HCT116 (cell line): ENCODE results near the gene GMPR2. TPM values are rescaled to one million over a fixed set of nuclear protein-coding genes. Genes with fewer than 3 reads are reported as not detected.

Source experiments
- ATAC-seq: fragments of 200-7000 bp; cut with Tn5 transposase; 2 replicates; pipeline ENCODE4 v1.9.1; 2020; ENCODE audit warnings: mild to moderate bottlenecking, moderate library complexity
- BruUV-seq: library from RNA; stranded (reverse); fragments of 400-500 nt; replicated peaks from 2 replicates; lab custom pipeline; 2021; lab: Mats Ljungman, UMichigan
- CTCF ChIA-PET: fragments of 300-600 bp; sonication (Branson Sonifier 250); formaldehyde crosslinking; loops from one replicate; lab custom pipeline; 2021; ENCODE audit warnings: antibody characterized with exemption; lab: Charles Lee
- POLR2A ChIA-PET: fragments of 300-600, 350-600 bp; sonication (Branson Sonifier 250); formaldehyde crosslinking; loops from one replicate; lab custom pipeline; 2021; ENCODE audit warnings: antibody characterized with exemption; lab: Charles Lee
- RAD21 ChIA-PET, 2 experiments: fragments of 300-600 bp; sonication (Branson Sonifier 250); formaldehyde crosslinking; loops; one replicate each; lab custom pipeline; 2023; ENCODE audit warnings: low total read pairs in 2 of 2; ENCODE audit not compliant: uncharacterized antibody in 2 of 2, unreplicated experiment in 2 of 2, low non-redundant PET in 1 of 2; lab: Charles Lee
- DNase-seq: peaks from one replicate; pipeline ENCODE4 v3.0.0-alpha.2; 2010; ENCODE audit warnings: low read depth, low spot score
- H2AFZ ChIP-seq: fragments of 200-600 bp; shearing (Covaris generic), sonication (generic); 2 replicates; pipeline ENCODE4 v1.6.1; 2017; ENCODE audit warnings: low read depth, mixed run types, mixed read lengths, antibody characterized with exemption, low read length; ENCODE audit not compliant: poor library complexity, severe bottlenecking
- H3K27ac ChIP-seq: 2 replicates; pipeline ENCODE4 v1.5.1; 2012; ENCODE audit warnings: low read depth, low read length
- H3K27me3 ChIP-seq: fragments of 200-600 bp; sonication (generic); 2 replicates; pipeline ENCODE4 v1.6.1; 2016; ENCODE audit warnings: mixed run types, low read length, mixed read lengths; ENCODE audit not compliant: insufficient read depth
- H3K36me3 ChIP-seq, 2 experiments: fragments of 200-500 bp in 1 of 2; fragments of 200-600 bp in 1 of 2; sonication (Bioruptor generic) in 1 of 2; sonication (generic) in 1 of 2; 2 replicates each; pipeline versions ENCODE4 v1.5.1 to v1.6.1; 2014 to 2016; ENCODE audit warnings: low read length in 2 of 2, inconsistent platforms in 1 of 2, mixed read lengths in 1 of 2, mixed run types in 1 of 2; ENCODE audit not compliant: insufficient read depth in 2 of 2, control insufficient read depth in 1 of 2
- H3K4me1 ChIP-seq, 2 experiments: fragments of 200-600 bp in 1 of 2; sonication (generic) in 1 of 2; 2 replicates each; pipeline versions ENCODE4 v1.5.1 to v1.6.1; 2012 to 2017; ENCODE audit warnings: low read length in 2 of 2, inconsistent platforms in 1 of 2, mild to moderate bottlenecking in 1 of 2, mixed read lengths in 1 of 2, mixed run types in 1 of 2, moderate library complexity in 1 of 2; ENCODE audit not compliant: insufficient read depth in 2 of 2, control insufficient read depth in 1 of 2
- H3K4me2 ChIP-seq: fragments of 200-600 bp; sonication (generic); 2 replicates; pipeline ENCODE4 v1.6.1; 2017; ENCODE audit warnings: mixed run types, low read length, mixed read lengths
- H3K4me3 ChIP-seq, 2 experiments: fragments of 200-600 bp in 1 of 2; sonication (generic) in 1 of 2; replicated peaks in 1 of 2; 2 replicates each; pipeline ENCODE4 v1.5.1; 2011 to 2016; ENCODE audit warnings: low read length in 2 of 2, control low read depth in 1 of 2, low read depth in 1 of 2, mild to moderate bottlenecking in 1 of 2, mixed read lengths in 1 of 2, mixed run types in 1 of 2
- H3K79me2 ChIP-seq: fragments of 200-600 bp; sonication (generic); 2 replicates; pipeline ENCODE4 v1.6.1; 2017; ENCODE audit warnings: mild to moderate bottlenecking, mixed run types, low read length, moderate library complexity, mixed read lengths; ENCODE audit not compliant: insufficient read depth
- H3K9ac ChIP-seq: fragments of 200-600 bp; sonication (generic); 2 replicates; pipeline ENCODE4 v1.6.1; 2016; ENCODE audit warnings: low read length, mixed read lengths
- H3K9me2 ChIP-seq: fragments of 200-600 bp; sonication (generic), shearing (Covaris generic); 2 replicates; pipeline ENCODE4 v1.6.1; 2017; ENCODE audit warnings: mixed run types, mild to moderate bottlenecking, moderate library complexity; ENCODE audit not compliant: insufficient read depth
- H3K9me3 ChIP-seq, 2 experiments: fragments of 200-500 bp in 1 of 2; fragments of 200-600 bp in 1 of 2; sonication (Bioruptor generic) in 1 of 2; sonication (generic) in 1 of 2; 2 replicates each; pipeline ENCODE4 v1.6.1; 2014 to 2017; ENCODE audit warnings: low read length in 2 of 2, mixed read lengths in 2 of 2, inconsistent platforms in 1 of 2, low read depth in 1 of 2, mild to moderate bottlenecking in 1 of 2, mixed run types in 1 of 2, moderate library complexity in 1 of 2; ENCODE audit not compliant: control insufficient read depth in 1 of 2, insufficient read depth in 1 of 2
- H4K20me1 ChIP-seq: fragments of 200-600 bp; sonication (generic), shearing (Covaris generic); 2 replicates; pipeline ENCODE4 v1.6.1; 2017; ENCODE audit warnings: mixed run types, mild to moderate bottlenecking, moderate library complexity; ENCODE audit not compliant: insufficient read depth
- ATF3 ChIP-seq: IDR thresholded peaks from 2 replicates; pipeline ENCODE4 v1.6.1; 2012
- CEBPB ChIP-seq: IDR thresholded peaks from 2 replicates; pipeline ENCODE4 v1.6.1; 2012; ENCODE audit warnings: low read depth
- EGR1 ChIP-seq: IDR thresholded peaks from 2 replicates; pipeline ENCODE4 v1.6.1; 2012; ENCODE audit warnings: low read depth
- ELF1 ChIP-seq: IDR thresholded peaks from 2 replicates; pipeline ENCODE4 v1.6.1; 2012; ENCODE audit warnings: low read depth, borderline replicate concordance
- EZH2 ChIP-seq: fragments of 200-600 bp; sonication (generic); IDR thresholded peaks from 2 replicates; pipeline ENCODE4 v1.6.1; 2017; ENCODE audit warnings: antibody characterized with exemption, mixed run types
- EZH2phosphoT487 ChIP-seq: fragments of 200-600 bp; IDR thresholded peaks from 2 replicates; pipeline ENCODE4 v1.6.1; 2018; ENCODE audit warnings: antibody characterized with exemption, borderline replicate concordance
- FOSL1 ChIP-seq: IDR thresholded peaks from 2 replicates; pipeline ENCODE4 v1.6.1; 2012; ENCODE audit warnings: low read depth
- JUND ChIP-seq: IDR thresholded peaks from 2 replicates; pipeline ENCODE4 v1.6.1; 2012
- MAX ChIP-seq: IDR thresholded peaks from 2 replicates; pipeline ENCODE4 v1.6.1; 2012
- POLR2A ChIP-seq: IDR thresholded peaks from 2 replicates; pipeline ENCODE4 v1.7.0; 2011; ENCODE audit warnings: borderline replicate concordance; ENCODE audit not compliant: insufficient read depth, insufficient read length; ENCODE audit errors: extremely low read depth
- POLR2AphosphoS5 ChIP-seq: IDR thresholded peaks from 2 replicates; pipeline ENCODE4 v1.6.1; 2011; ENCODE audit warnings: mild to moderate bottlenecking, low read depth, low read length, moderate library complexity
- REST ChIP-seq: IDR thresholded peaks from 2 replicates; pipeline ENCODE4 v1.6.1; 2012; ENCODE audit warnings: low read depth
- SP1 ChIP-seq: IDR thresholded peaks from 2 replicates; pipeline ENCODE4 v1.6.1; 2012; ENCODE audit warnings: low read depth
- TCF7L2 ChIP-seq: IDR thresholded peaks from 2 replicates; pipeline ENCODE4 v1.7.0; 2011; ENCODE audit warnings: borderline replicate concordance, inconsistent platforms; ENCODE audit not compliant: insufficient read depth, insufficient read length; ENCODE audit errors: extremely low read depth
- ZNF274 ChIP-seq: fragments of 200-500 bp; sonication (Bioruptor generic); IDR thresholded peaks from 2 replicates; pipeline ENCODE4 v1.6.1; 2014; ENCODE audit warnings: mild to moderate bottlenecking, low read depth, low read length, inconsistent platforms
- intact Hi-C: fragments of 100-400 bp; cut with micrococcal nuclease; formaldehyde crosslinking; loops from 2 replicates; pipeline ENCODE4 v1.10.0; 2022
- total RNA-seq: library from RNA; stranded (reverse); gene quantifications from one replicate; pipeline ENCODE4 v1.2.1, GENCODE V29; 2021; ENCODE audit not compliant: unreplicated experiment

The GMPR2 gene
- total RNA-seq, 1 experiment from 2014 or later = 66.9 TPM

GRCh38 chr14:24206260-24207103 is 26.2 kb upstream of the GMPR2 start:
- peaks cover 3 to 7% of the 10 kb centered on the region in 2 experiments; a peak in 1 of 4 replicates for H3K9me3 ChIP-seq
- intact Hi-C loops = no loop called here
- TF ChIP-seq TCF7L2 (no peak), ZNF274 (no peak), POLR2A (no peak), MAX (no peak)
- H3K4me2 ChIP-seq = no peak overlapping the region
- DNase-seq (no peak), ATAC-seq (no peak)
- RAD21 ChIA-PET = no interaction called here
- H3K4me3 ChIP-seq = no peak overlapping the region
- no peaks in the 10 kb centered on the region for H3K4me1 ChIP-seq
- CTCF ChIA-PET = no interaction called here
- H3K27me3 ChIP-seq = no peaks in the 10 kb centered on the region
- BruUV-seq = no TSS peak
- no peak overlapping the region for H2AFZ ChIP-seq
- H3K9me2 ChIP-seq = no peaks in the 10 kb centered on the region
- POLR2A ChIA-PET = interaction anchor here (1.9 kb wide), 1 partner anchor 11 kb away, joined by 4 read pairs; the partner anchor contains the start of gene TM9SF1
- peaks cover 4% of the 10 kb centered on the region; the same call in 1 of the 2 replicates for H3K79me2 ChIP-seq
- H4K20me1 ChIP-seq = no peaks in the 10 kb centered on the region
- H3K9ac ChIP-seq = no peak overlapping the region
- H3K27ac ChIP-seq = no peak overlapping the region
- H3K36me3 ChIP-seq = peaks cover 20 to 37% of the 10 kb centered on the region in 2 experiments

GRCh38 chr14:24207104-24207551 is 25.6 kb upstream of the GMPR2 start:
- BruUV-seq = no TSS peak
- RAD21 ChIA-PET = no interaction called here

More at GRCh38 chr14:24207104-24207551, 25.6 kb upstream of the GMPR2 start:
- intact Hi-C loops = no loop called here
- POLR2A ChIA-PET = interaction anchor here (1.9 kb wide), 1 partner anchor 12 kb away, joined by 4 read pairs; the partner anchor contains the start of gene TM9SF1
- H3K4me3 ChIP-seq = no peak overlapping the region
- H4K20me1 ChIP-seq = no peaks in the 10 kb centered on the region
- no peak for TF ChIP-seq FOSL1
- no peak for TF ChIP-seq POLR2AphosphoS5
- no peak for TF ChIP-seq CEBPB
- TF ChIP-seq EGR1 = no peak
- no peak for TF ChIP-seq ELF1
- TF ChIP-seq REST = no peak
- no peak for TF ChIP-seq SP1
- TF ChIP-seq ATF3 = no peak
- no peak for TF ChIP-seq EZH2
- no peak for TF ChIP-seq EZH2phosphoT487
- TF ChIP-seq JUND = no peak
- H3K27ac ChIP-seq = no peak overlapping the region
- DNase-seq (no peak), ATAC-seq (no peak)
- no peaks in the 10 kb centered on the region for H3K9me2 ChIP-seq
- H3K4me2 ChIP-seq = no peak overlapping the region
- H3K4me1 ChIP-seq = no peaks in the 10 kb centered on the region
- H3K36me3 ChIP-seq = peaks cover 20 to 34% of the 10 kb centered on the region in 2 experiments
- H3K27me3 ChIP-seq = no peaks in the 10 kb centered on the region
- no peak overlapping the region for H3K9ac ChIP-seq
- peaks cover 3 to 5% of the 10 kb centered on the region in 2 experiments; a peak in 1 of 4 replicates for H3K9me3 ChIP-seq
- CTCF ChIA-PET = no interaction called here
- H3K79me2 ChIP-seq = peaks cover 7% of the 10 kb centered on the region; the same call in 1 of the 2 replicates
- H2AFZ ChIP-seq = no peak overlapping the region
